ENCODE results near the gene CAMK4.
A peak's percentile ranks its signal among the peaks of the same experiment; 100 is the strongest.
"Not testable (repeated sequence)": the region's sequence is repeated elsewhere in the genome, so short reads cannot be mapped to it uniquely, and the experiment has no call there.

CAMK4 gene

DNA sequence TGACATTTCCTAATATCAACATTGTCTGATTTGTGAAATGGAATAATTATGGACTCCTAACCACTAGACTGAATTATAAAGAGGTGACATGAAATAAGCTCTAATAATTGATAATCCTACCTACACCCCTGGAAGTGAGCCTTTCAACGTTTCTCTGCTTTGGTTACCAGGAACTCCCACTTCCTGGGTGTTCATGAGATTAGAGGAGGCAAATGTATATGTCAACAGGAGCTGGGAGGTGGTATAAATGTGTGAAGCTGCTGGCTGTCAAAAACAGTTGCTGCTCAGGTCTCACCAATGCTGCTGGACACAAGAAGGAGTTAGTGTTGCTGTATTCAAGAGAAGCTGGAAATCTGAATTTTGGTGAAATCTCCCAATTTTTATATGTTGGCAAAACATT lies 96.8 kb downstream of the CAMK4 start:
- no peak for DNase-seq

DNA sequence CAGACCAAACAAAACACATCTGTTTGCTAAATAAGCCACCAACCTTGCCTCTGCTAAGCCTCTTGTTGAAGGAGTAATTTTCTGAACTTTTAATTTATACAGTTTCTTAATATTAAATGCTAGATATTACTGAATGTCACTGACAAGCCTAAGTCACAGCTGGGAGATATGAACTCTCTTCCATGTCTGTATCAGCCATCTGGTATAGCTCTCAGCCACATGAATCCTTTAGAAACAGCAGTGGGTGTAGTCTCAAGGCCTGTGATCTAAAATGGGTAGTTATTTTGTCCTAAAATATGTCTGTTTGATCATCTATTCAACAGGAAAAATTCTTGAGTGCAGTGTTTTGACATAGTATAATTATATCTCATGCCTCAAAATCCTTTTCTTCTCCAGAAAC lies 97.2 kb downstream of the CAMK4 start:
- no peak for DNase-seq

DNA sequence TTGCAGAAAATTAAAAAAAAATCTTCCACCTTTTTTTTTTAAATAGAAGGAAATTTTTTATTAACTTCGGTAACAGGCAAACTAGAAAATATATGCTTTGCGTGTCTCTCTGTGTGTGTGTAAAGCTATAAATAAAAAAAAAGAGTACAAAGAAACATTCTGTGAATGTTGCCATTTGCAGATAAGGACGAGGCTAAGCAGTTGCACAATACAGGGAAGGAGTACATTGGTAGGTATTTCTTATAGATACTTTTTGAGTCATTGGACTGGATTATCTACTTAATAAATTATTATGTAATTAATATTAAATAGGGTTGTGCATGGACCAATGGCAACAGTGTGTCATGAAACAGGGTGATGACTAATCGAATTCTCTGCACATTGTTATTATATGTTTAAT lies 102.4 kb downstream of the CAMK4 start:
- no peak for DNase-seq

DNA sequence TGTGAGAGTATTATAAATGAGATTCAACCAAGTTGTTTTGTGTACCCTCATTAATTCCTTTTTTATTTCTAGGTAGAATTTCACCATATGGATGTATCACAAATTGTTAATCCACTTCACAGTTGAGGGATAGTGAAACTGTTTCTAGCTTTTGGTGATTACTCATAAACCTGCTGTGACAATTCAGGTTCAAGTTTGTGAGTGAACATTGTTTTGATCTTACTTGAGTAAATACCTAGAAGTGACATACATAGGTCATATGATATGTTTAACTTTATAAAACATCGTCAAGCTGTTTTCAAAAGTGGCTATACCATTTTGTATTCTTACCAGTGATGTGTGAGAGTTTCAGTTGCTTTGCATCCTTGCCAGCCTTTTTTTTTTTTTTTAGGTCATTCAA lies 112.9 kb downstream of the CAMK4 start:
- DNase-seq: peak; percentile 29

DNA sequence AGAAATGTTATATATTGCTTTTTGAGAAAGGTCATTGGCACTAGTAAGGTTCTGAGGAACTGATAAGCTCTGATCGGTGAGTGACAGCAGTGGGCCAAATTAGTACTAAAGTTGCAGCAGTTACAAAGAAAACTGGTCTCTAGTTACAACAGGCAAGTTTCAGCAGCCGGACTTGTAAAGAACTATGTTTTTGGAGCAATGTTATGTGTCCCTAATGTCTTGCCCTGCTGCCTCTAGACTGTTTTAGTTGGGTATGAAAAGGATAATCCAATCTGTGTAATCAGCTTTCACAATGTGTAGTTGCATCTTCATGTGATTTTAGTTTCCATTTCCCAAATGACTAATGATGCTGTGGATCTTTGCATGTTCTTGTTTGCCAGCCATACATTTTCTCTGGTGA lies 113.5 kb downstream of the CAMK4 start:
- peak; percentile 11 for DNase-seq

DNA sequence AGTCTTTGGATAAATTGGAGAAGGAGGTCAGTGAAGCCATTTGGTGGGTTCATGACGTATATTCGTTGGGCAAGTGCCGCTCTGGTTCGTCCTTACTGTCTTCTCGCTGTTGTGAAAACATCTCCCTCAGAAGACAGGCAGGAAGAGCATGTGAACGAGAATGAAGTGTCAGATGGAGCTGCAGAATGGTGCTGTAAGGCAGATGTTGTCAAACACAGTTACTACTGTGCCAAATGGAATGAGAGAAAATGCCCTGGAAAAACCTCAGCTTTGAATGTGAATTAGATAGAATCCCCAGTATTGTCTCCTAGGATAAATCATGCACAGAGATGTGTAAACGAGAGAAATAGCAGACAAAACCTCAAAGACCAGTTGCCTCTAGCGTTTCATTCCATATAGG lies 121.5 kb downstream of the CAMK4 start:
- DNase-seq: no peak

DNA sequence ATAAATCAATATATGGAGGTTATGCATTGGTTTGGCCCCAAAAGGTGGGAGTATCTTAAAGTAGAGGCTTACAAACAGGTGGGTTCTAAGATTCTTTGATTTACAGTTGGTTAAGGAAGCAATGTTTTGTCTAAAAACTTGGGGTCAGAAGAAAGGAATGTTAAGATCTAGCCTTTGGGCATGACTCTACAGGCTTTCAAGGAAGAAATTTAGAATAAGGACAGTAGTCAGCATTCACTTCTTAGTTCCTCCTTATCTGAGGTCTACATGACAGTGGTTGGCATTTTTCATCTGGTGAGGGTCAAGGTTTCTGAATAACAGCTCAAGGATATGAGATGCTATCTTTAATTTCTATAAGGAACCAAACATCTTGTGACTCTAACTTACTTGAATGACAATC lies 122.8 kb downstream of the CAMK4 start:
- no peak for DNase-seq

DNA sequence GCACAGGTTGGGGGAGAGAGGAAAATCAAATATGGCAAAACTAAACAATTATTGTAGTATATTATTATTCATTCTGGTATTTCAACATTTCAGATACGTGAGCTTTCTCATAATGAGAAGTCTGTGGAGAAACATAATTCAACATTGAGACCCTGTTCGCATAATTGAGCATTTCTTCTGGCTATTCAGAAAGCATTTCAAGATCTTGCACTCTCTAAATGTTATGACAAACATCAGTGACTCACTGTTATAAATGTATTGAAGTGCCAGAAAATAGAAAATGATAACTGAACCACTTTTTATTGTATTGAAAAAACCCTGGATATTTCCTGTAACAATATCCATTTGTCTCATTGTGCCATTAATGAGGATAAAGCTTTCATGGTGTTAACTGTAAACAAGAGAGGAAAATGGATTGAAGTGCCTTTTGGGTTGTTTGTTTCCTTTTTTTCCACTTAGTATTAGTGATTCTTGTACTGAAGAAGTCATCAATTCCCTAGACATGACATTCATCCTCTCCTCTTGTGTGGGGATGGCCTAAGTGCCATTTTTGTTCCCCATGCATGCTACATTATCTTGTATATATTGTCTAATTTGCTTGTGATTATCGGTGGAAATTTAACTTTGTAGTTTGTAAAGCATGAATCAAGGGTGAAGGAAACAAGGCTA lies 124.6 kb downstream of the CAMK4 start:
- no peak for DNase-seq

DNA sequence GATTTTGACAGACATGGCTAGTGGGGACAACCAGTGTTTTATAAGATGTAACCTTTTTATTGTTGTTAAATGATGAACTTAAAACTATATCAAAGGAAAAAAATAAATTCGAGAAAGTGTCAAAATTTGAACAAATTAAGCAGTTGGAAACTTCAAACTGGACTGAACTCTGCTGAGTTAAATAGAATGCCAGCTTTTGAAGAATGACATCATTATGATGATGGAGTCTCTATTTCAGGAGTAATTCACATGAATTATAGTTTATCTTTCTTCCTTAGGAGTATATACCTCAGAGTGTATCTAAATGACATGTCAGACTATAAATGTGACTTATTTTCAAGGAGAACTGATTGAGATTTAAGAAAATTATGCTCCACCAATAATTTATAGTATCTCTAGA lies 125.2 kb downstream of the CAMK4 start:
- no peak for DNase-seq

DNA sequence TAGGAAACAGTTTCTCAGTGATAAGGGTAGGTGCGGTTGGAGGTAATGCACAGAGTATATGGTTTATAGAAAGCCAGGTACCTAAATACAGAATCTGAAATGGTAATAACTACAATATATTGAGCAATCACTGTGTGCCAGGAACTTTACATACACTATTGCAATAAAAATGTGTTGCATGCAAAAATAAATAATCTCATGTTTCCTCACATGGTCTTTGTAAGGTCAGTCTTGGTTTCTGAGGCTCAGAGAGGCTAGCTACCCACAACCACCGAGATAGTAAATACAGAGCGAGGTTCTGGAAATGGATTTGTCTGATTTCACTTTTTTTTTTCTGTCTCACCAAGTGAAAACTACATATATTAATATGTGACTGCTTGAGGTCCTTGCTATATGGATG lies 128.9 kb downstream of the CAMK4 start:
- DNase-seq: no peak

DNA sequence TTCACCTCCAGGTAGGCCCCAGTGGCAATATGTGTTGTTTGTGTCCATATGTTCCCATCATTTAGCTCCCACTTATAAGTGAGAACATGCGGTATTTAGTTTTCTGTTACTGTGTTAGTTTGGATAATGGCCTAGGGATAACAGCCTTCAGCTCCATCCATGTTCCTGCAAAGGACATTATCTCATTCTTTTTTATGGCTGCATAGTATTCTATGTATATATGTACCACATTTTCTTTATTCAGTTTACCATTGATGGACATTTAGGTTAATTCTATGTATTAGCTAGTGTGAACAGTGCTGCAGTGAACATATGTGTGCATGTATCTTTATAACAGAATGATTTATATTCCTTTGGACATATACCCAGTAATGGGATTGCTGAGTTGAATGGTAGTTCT lies 134.5 kb downstream of the CAMK4 start:
- not testable (repeated sequence) for DNase-seq

DNA sequence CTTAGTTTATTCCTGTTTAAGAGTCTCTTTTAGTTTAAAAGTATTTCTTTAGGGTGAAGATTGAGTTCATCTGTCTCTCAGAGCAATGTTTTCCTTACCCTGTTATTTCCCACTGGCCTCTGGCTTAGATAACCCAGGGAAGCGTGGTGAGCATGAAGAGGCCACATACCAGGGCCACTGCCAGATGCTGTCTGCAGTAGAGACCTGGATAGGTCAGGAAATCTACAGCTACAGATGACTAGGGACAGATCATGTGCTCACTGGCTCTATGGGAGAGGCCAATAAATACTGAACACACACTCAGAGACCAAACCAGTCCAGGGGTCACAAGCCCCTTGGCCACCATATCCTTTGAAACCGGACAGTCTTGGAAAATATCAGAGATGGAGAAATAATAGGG lies 136.0 kb downstream of the CAMK4 start:
- DNase-seq: no peak

DNA sequence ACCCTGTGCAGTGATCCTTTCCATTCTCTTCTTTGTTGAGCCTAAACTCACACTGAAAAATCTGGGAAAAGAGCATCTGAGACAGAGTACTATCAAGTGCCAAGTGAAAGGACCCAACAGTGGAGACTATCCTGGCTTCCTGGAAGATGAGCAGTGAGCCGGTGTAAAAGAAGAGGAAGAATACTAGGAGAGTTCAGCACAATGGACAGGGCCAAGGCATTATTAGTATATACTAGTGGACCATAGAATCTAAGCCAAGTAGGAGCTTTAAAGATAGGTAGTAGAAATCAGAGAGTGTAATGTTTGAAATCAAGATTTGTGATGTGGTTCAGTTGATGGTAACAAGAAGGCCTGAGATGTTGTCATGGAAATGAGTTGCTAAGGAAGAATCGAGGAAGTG lies 140.8 kb downstream of the CAMK4 start:
- DNase-seq: no peak

DNA sequence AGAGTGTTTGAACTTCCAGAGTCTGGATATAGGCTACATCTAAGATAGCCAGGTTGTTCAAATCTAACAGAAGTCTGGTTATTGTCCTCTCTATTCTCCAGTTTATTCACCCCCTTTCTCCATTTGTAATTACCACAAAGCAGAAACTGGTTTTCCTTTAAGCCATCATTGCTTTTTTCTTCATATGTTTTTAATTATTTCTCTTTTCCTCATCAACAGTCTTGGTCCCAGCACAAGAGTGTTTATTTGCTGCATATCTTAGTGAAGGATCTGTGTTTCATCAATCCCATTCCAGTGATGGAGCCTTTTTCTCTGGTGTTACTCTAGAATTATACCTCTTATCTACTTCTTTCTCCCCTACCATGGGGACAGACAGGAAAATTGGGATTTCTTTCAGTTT lies 142.2 kb downstream of the CAMK4 start:
- DNase-seq: no peak

DNA sequence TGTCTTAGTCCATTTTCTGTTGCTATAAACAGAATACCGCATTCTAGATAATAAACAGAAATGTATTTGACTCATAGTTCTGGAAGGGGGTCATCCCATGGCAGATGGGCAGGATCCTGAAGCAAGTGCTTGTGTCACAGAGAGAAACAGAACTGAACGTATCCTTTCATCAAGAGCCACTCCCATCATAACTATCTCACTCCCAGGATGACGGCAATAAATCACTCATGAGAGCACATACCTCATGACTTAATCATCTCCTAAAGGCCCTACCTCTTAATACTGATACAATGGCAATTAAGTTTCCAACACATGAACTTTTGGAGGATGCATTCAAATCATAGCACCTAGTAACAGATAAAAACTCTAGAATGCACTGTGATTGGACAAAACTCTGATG lies 142.9 kb downstream of the CAMK4 start:
- peak; percentile 23 for DNase-seq

DNA sequence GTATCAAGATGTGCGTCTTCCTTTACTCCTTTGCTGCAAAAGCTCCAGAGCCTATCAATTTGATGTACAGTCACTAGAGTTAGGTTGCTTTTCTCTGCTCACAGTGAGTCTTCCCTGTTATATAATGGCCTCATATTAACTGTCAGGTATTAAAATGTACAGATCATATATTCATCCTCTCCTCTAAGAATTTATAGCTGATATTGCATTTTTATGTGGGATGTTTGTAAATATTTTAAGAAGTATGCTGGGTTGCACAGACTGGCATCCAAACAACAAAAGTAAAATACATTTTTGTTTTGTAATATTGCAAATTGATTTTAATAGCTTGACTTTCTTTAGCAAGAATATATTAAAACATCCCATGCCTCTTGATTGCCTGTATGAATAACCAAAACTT lies 148.6 kb downstream of the CAMK4 start:
- no peak for DNase-seq

DNA sequence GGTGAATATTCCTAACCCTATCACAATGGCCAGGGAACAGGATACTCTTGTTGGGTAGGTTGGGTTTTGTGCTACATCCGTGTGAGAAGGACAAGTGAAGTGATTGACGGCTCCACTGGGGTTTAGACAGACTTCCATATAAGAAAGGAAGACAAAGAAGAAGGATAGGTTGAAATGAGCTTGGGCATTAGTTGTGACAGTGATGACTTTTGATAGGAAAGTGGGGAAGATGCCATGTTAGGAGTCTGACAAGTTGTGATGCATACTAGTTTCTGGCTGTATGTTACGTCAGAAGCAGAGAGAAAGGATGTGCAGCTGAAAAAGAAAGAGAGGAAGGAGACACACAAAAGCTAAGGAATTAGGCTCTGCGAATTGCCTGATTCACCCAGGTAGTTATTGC lies 150.2 kb downstream of the CAMK4 start:
- DNase-seq: no peak

DNA sequence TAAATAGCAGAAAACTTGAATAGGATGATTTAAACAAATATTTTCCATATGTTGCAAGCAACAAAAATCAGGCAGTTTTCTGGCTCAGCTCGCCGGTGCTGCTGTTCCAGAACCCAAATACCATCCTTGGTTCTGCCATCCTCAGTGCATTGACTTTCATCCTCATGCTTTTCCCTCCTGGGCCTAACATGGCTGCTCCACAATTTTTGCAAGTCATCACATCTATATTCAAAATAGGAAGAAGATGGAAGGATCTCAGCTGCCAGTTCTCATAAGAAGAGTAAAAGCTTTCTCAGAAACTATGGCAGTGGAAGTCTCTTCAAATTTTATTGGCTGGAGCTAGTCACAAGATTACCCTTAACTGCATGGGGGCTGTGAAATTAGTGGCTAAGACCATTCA lies 151.5 kb downstream of the CAMK4 start:
- no peak for DNase-seq

DNA sequence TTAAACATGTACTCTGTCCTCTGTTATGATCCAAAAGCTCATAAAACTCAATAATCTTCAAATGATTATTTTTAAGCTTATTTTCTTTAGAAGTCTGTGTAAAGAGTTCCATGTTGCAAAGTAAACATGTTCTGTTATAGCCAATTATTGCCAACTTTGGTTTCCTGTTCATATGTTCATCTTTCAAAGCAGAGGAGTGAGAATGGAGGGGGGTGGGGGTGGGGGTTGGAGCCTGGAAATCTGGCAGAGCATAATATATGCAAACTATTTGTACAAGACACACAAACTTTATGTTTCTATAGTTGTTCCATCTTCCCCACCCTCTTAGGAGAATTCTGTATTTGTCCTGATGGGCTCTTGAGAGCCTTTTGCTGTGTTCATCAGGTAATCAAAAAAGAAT lies 153.1 kb downstream of the CAMK4 start:
- no peak for DNase-seq

DNA sequence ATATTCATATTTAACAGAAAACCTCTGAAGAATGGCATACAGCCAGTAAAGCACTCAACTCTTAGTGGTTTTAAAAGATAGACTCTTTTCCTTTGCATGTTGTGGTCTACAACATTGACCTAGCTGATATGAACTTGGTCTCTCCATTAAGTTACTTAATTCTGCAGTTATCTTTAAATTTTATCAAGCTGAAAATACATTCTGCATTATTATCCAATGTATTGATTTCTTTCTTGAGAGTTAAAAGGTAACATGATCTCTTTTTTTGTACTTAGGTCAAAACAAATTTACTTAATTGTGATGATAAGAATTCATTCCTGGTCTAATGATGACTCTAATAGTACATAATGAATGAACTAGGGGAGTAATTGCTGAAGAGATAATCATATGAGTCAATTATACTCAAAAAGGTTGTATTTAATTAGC lies 155.2 kb downstream of the CAMK4 start:
- no peak for DNase-seq

DNA sequence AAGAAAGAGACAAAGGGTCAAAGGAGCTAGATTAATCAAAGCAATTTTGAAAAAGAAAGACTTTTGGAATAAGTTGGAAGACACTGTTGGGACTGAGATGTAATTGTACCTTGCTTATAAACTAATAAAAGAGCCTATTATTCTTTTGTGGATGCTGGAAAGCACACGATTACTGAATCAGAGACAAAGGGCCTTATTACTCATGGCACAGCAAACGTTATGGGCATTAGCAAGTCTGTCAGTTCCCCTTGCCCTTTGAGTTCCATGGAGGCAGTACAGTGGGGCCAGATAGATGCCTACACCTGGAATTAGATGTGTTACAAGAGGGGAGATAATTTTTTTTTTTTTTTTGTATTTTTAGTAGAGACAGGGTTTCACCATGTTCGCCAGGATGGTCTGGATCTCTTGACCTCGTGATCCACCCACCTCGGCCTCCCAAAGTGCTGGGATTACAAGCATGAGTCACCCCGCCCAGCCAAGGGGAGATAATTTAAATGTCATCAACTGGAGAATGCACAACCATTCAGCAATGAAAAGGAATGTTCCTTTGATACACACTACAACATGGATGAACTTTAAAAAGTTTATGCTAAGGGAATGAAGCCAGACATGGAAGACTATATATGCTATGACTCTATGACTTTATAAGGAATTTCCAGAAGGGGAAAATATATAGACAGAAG lies 159.2 kb downstream of the CAMK4 start:
- no peak for DNase-seq

DNA sequence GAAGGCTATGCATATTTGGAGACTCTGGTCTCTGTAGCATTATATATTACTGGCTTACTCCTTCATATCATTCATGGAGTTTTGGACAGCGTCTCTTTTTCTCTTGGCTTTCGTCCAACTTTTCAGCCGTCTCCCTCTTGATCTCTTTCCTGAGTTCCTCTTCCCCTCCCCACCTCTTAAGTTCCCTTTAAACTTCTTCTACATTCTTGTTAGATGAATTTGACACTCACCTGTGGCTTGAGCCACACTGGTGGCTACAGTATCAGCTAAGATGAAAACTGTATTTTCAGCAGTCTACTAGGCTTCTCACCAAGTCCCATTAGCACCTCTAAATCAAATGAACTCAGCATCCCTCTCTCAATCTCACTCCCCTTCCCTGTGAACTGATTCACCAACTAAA lies 160.0 kb downstream of the CAMK4 start:
- no peak for DNase-seq

DNA sequence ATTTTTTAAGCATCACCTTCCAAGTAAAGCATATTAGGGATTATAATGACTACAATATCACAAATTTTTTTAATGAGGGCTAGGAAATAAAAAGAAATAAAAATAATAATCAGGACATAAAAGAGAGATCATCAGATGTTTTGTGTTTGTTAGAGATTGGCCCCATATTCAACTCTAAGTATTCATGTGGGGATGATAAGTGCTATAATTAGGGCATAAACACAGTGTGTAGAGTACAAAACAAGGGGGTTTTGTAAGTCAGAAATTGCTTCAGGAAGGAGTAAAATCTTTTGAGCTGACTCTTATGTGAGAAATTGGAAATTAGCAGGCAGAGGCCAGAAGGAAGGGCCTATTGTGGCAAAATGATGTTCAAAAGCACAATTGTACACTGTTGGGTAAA lies 160.9 kb downstream of the CAMK4 start:
- no peak for DNase-seq

DNA sequence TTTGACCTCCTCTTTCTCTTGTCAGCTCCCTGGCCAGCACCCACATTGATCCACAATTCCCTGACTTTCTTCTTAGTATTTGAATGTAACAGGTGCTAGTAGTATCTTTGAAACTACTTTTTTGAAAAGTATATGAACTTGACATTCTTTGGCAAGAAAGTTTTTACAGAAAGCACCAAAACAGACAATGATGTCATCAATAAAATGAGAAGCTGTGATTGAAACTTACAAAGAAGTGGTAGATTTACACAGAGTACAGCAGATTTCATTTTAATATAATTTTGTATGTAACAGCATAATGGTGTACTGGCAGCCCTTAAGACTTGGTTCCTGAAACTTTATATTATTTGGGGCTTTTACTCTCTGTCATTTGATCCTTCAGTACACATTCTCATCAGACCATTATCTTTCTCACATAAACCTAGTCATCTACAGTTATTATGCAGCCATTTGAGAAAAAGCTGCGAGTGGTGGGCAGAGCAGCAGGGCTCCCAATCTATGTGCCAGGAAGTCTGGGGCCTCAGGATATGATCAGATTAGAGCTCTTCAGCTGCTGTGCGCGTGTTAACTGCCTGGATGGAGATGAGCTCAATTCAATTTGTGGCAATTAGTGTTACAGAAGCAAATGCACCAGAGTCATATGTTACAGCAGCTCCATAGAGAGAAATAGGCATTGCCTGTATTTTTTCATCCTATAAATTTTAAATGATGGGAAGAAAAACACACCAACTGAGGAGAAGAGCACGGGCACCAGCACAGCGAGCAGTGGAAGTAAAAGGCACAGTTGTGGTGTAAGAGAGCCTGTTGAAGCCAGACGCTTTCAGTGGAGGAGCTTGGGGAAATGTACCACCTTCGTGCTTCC lies 162.0 kb downstream of the CAMK4 start:
- no peak for DNase-seq

All from NCI-H510A treated with DMSO at 0.1 percent for 48 hours (cell line).